ENCODE results near the gene MTRF1L.
"Not testable (repeated sequence)": the region's sequence is repeated elsewhere in the genome, so short reads cannot be mapped to it uniquely, and the experiment has no call there.

The MTRF1L gene

GRCh38 chr6:152969688-152970418, 32.7 kb downstream of the MTRF1L start:
- no peak for DNase-seq (ENCODE audit: low spot score)

- not testable (repeated sequence) for DNase-seq (ENCODE audit: low spot score)
Observed at GRCh38 chr6:152966168-152966894, 36.2 kb downstream of the MTRF1L start.

DNA sequence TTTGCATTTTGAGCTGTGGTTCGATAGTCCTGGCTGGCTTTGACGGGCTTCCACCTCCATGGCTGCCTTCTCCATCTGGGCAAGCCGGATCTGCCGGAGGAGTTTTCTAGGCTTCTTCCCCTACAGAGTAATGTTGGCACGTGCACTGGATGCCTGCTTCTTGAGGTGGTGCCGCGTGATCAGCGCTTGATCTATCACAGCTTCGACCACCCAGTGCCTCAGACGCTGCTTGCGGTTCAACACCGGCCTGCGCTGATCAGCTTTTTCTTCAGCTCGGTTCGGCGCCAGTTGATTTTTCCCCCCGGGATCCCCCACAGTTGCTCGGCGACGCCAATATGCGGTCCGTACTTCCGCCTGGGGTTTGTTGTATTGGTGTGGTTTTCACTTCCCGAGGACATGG, 43.2 kb downstream of the MTRF1L start:
- no peak for DNase-seq (ENCODE audit: low spot score)

- DNase-seq (ENCODE audit: low spot score) = no peak
Observed at GRCh38 chr6:152957796-152958195, 44.7 kb downstream of the MTRF1L start.

GRCh38 chr6:152954443-152954842, 48.1 kb downstream of the MTRF1L start:
- DNase-seq (ENCODE audit: low spot score) = no peak

DNA sequence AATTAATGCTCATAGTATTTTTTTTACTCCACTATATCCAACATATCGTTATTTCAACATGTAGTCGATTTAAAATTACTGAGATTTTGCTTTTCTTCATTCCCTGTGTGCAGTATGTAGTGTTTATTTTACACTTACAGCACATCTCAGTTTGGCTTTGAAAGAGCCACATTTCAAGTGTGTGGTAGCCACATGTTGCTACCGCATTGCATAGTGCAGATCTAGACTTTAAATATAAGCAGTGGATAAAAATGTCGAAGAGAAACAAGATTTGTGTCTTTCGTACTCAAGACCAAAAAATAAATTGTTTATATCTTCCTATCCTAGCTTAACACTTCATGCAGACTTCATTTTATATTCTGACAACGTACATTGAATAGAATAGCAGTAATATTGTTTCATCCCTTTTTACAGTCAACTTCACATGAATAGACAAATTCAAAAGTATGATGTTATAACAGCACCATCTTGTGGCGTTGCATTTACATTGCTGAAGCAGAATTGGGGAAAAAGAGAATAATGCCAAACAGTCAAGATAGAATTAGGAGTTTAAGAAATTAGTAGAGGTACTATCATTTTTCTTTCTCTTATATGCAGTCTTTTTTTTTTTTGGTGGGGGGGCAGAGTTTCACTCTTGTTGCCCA, 49.5 kb downstream of the MTRF1L start:
- DNase-seq (ENCODE audit: low spot score) = no peak

- no peak for DNase-seq (ENCODE audit: low spot score)
Observed at GRCh38 chr6:152952045-152952444, 50.5 kb downstream of the MTRF1L start.

GRCh38 chr6:152950240-152950639, 52.3 kb downstream of the MTRF1L start:
- DNase-seq (ENCODE audit: low spot score) = no peak

- no peak for DNase-seq (ENCODE audit: low spot score)
Observed at GRCh38 chr6:152948150-152948768, 54.2 kb downstream of the MTRF1L start.

DNA sequence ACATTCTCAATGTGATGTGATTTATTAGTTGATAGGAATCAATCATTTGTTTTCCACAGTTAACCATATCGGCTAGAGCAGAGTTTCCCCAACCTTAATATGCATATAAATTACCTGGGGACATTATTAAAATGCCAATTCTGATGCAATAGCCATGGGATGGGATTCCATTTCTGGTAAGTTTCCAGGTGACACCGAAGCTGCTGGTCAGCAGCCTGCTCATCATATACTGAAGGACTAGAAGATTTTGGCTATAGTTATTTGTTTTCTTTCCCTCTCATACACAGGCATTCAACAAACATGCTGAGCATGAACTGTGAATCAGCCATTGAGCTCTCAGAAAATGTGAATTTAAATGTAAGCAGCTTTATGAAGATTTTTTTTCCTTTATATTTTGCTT, 55.5 kb downstream of the MTRF1L start:
- no peak for DNase-seq (ENCODE audit: low spot score)

- DNase-seq (ENCODE audit: low spot score) = no peak
Observed at GRCh38 chr6:152946484-152946883, 56.0 kb downstream of the MTRF1L start.

- DNase-seq (ENCODE audit: low spot score) = no peak
Observed at GRCh38 chr6:152943260-152943897, 59.1 kb downstream of the MTRF1L start.

DNA sequence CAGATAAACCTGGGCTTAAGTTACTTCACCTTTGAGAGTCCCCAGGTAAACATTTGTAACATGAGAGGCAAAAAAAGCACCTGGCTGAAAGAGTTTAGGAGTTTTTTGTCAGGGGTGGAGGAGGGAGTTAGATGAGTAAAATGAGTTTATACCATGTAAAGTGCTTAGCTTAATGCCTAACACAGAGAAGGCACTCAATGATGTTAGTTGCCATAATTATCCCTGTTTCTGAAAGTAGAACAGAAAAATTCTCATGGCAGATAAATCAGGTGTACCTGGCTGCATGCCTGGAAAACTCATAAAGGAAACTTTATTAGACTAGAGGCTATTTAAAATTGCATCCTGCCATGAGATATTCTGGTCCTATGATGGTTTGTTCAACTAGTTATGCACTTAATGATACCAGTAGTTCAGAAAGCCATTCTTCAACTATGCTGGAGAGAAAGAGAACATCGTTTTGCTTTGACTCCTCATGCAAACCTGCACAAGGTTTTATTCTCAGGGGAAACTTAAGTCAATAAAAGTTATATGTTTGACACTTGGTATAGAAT, 60.1 kb downstream of the MTRF1L start:
- no peak for DNase-seq (ENCODE audit: low spot score)

- DNase-seq (ENCODE audit: low spot score) = no peak
Observed at GRCh38 chr6:152941746-152942145, 60.8 kb downstream of the MTRF1L start.
